GM18499 (cell line): ENCODE results near the gene GMFB.

Source experiments
- ATAC-seq: cut with Tn5 transposase; IDR thresholded peaks from one replicate; pipeline ENCODE4 v1.9.1; 2021; ENCODE audit warnings: moderate number of reproducible peaks; ENCODE audit not compliant: insufficient read depth, unreplicated experiment

The GMFB gene

GRCh38 chr14:54488646-54489317, at the start of gene GMFB:
TSS of gene GMFB (minus strand) at chr14:54488980. CDS start at chr14:54488927, 53 bp downstream.
- ATAC-seq = peak; percentile 68

GRCh38 chr14:54538055-54538454, 49.3 kb upstream of the GMFB start:
- no peak for ATAC-seq

GRCh38 chr14:54537651-54538050, 48.9 kb upstream of the GMFB start:
- ATAC-seq = no peak

GRCh38 chr14:54535646-54536045, 46.9 kb upstream of the GMFB start:
- ATAC-seq = no peak

DNA sequence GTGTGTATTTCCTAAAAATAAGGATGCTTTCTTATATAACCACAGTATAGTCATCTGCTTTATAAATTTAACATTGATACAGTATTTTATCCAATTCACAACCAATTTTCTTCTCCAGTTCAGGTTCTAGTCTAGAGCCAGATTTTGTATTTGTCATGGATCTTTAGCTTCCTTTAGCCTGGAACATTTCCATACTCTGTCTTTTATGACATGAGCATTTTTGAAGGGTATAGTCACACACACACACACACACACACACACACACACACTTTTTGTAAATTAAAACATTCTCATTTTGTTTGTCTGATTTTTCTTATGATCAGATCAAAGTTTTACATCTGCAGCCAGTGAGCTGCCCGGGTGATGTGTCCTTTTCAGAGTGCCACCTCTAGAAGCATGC, 46.3 kb upstream of the GMFB start:
- no peak for ATAC-seq

GRCh38 chr14:54533100-54533499, 44.3 kb upstream of the GMFB start:
- no peak for ATAC-seq

DNA sequence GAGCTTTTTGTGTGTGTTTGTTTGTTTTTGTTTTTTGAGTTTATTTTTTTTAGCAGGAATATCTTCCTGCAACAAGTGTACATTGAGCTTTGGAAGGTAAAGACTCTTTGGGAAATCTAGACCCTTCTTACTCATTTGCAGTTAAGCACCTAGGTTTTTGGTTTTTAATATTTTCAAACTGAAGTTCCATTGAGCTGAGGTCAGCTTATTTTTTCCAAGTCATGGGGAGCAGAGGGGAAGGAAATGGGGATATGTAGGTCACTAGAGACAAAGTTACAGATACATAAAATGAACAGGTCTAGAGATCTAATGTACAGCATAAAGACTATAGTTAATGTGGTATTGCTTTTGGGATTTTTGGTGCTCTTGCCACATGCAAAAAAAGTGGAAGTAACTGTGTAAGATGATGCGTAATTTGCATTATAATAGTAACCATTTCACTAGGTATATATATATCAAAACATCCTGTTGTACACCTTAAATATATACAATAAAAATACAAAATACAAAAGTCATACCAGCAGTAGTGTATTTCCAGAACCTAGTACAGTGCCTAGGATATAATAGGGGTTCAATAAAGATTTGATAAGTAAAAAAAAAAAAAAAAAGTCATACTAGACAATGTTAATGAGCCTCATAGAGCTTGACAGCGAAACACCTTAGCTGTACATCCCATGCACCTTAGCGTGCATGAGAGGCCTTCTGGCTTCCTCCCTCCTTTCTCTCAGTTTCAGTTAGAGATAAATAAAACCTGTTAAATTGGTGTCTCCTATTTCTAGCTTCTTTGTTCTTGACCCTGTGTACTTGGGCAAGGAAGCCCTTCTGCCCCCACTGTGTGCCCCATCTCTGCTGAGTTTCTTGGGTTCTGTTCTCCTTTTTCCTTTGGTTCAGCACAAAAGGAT, 43.6 kb upstream of the GMFB start:
- ATAC-seq = peak; percentile 88

- no peak for ATAC-seq
Observed at GRCh38 chr14:54529811-54530210, 41.0 kb upstream of the GMFB start.

DNA sequence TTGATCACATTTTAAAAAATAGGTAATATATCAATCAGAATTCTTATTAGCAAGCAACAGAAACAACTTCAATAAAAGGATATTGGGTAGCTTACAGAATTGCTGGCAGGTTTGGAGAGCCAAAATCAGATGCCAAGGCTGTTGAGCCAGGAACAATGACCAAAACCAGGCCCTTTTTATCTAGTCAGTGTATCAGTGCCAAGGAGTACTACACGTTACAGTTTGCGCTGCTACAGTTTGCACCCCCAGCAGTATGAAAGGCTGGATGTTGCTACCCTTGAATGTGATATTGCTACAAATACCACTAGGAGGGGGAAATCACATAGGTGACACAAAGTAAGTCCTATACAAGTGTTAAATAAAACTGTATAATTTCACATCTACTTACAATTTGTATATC, 40.2 kb upstream of the GMFB start:
- ATAC-seq = no peak

DNA sequence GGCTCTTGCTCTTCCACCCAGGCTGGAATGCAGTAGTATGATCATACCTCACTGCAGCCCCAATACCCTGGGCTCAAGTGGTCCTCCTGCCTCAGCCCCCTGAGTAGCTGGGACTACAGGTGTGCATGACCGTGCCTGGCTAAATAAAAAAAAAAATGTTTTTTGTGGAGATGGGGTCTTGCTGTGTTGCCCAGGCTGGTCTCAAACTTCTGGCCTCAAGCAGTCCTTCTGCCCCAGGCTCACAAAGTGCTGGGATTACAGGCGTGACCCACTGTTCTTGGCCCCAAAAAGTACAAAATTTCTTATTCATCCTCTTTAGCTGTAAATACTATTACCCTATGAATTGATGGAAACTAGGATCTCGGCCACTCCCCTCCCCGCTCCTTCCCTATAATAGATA, 35.6 kb upstream of the GMFB start:
- no peak for ATAC-seq

DNA sequence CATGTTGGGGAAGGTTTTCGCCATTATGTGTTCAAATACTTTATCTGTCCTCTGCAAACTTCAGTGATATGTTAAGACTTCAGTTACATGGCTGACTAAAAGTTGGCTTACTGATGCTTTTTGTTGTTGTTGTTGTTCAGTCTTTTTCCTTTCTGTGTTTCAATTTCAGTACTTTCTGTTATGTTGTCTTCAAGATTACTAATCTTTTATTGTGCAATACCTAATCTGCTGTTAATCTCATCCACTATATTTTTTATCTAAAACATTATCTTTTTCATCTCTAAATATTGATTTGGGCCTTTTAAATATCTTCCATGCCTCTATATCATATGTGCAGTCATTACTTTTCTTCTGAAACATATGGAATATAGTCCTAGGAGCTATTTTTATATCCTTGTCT, 27.9 kb upstream of the GMFB start:
- no peak for ATAC-seq

DNA sequence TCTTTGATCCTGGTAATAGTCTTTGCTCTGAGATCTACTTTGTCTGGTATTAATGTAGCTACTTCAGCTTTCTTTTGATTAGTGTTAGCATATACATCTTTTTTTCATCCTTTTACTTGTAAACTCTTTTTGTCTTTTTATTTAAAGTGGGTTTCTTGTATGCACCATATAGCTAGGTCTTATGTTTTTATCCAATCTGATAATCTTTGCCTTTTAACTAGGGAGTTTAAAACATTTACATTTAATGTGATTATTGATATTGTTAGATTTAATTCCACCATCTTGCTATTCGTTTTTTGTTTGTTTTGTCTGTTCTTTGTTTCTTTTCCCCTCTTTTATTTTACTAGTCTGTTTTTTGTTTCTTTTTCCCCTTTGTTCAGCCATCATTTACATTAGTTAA, 26.9 kb upstream of the GMFB start:
- no peak for ATAC-seq

- no peak for ATAC-seq
Observed at GRCh38 chr14:54512393-54512792, 23.6 kb upstream of the GMFB start.

DNA sequence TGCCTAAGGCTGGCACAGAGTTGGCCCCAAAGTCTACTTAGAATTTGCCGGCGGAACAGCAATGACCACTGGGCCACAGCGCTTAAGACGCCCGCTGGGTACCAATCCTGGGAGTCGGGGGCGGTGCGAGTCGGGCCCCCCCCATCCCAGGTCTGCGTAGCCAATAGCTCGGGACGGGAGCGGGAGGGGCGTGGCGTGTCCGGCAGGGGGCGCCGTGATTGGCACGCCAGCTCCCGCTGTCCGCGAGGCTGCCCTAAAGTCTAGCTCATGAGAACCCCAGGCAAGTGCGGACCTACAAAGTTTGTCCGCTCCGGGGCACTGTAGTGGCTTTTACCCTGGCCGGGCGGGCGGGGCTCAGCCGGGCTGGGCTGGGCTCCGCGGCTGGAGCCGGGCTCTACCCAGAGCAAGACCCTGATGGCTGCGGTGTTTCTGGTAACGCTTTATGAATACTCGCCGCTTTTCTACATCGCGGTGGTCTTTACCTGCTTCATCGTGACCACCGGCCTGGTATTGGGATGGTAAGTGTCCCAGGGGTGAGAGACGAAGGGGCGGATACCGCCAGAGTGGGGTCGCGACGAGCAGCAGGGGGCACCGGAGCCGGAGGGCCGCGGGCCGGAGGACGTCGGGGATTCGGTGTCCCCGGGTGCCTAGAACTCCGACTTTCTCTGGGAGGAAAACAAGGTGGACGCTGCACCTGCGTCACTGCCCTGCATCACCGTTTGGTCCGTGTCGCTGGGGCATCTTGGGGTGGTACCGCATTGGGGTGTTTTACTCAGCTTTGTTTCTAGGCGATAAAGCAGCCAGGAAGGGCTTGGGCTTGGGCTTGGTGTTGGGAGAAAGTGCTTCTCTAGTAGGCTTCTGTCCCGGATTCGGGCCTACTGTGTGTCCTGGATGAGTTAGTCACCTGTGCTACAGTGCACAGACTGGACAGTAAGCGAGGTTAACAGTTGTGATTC, 21.0 kb upstream of the GMFB start, which contains the start of gene CGRRF1:
Gene CGRRF1, plus strand, starts transcription at position 361 of the 956 bp plus-strand sequence. Its CDS starts 54 bp downstream, at position 415.
- ATAC-seq = peak; percentile 91

DNA sequence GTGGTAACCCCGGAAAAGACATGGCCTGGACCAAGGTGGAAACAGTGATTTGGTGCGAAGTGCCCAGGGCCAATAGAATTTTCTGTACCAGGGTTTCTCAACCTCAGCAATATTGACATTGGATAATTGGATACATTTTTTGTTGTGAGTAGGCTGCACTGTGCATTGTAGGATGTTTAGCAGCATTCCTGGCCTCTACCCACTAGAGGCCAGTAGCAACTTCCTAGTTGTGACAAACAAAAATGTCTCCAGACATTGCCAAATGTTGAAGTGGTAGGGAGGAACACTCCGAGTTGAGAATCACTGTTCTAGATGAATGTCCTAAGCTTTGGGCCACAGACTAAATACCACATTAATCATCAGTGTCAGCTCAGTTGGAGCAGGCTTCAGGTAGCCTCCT, 14.7 kb upstream of the GMFB start:
- ATAC-seq = no peak

GRCh38 chr14:54502602-54503001, 13.8 kb upstream of the GMFB start:
- no peak for ATAC-seq

- ATAC-seq = no peak
Observed at GRCh38 chr14:54501480-54501879, 12.7 kb upstream of the GMFB start.

- ATAC-seq = no peak
Observed at GRCh38 chr14:54500744-54501143, 12.0 kb upstream of the GMFB start.

DNA sequence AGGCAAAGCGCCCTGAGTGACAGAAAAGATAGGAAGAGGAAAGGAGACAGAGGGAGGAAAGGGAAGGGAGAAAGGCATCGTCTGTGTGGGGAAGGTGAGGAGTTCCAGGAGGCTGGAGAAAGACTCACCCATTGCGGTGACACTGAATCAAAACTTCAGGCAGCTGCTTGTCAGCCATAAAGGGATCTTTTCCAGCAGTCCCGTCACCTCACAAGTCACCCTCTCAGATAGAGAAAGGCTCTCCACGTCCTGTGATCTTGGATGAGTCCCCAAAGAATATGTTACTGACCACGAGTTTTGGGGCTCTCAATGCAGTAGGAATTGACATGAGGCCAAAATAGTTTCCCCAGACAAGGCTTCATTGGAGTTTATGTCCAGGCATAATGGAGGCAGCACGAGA, 9.8 kb upstream of the GMFB start:
- ATAC-seq = no peak

DNA sequence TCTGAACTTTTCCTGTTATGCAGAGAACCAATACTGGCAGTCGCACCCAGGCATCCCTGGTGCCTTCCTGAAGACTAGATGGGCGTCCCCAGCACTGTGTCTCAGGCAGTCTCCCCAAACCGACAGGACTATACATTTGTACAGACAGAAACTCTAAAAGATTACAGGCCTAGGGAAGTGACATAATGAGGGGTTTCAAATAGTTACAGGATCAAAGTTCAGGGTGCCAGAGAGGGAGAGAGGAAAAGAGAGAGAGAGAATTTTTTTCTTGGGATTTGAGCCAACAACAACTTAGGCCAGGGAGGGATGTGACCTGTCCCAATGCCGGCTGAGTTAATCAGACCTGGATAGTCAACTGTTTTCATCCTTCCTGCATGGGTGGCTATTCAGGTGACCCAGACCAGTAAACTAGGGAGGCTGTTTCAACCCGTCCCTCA, 9.3 kb upstream of the GMFB start:
- no peak for ATAC-seq
